ENCODE measurements around the gene APLP2.
"Not testable (repeated sequence)": the region's sequence is repeated elsewhere in the genome, so short reads cannot be mapped to it uniquely, and the experiment has no call there.

Gene APLP2

DNA sequence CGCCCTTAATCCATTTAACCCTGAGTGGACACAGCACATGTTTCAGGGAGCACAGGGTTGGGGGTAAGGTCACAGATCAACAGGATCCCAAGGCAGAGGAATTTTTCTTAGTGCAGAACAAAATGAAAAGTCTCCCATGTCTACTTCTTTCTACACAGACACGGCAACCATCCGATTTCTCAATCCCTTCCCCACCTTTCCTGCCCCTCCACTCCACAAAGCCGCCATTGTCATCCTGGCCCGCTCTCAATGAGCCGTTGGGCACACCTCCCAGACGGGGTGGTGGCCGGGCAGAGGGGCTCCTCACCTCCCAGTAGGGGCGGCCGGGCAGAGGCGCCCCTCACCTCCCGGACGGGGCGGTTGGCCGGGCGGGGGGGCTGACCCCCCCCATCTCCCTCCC lies 20.8 kb downstream of the APLP2 start:
- DNase-seq (ENCODE audit: low spot score), result not testable (repeated sequence)

DNA sequence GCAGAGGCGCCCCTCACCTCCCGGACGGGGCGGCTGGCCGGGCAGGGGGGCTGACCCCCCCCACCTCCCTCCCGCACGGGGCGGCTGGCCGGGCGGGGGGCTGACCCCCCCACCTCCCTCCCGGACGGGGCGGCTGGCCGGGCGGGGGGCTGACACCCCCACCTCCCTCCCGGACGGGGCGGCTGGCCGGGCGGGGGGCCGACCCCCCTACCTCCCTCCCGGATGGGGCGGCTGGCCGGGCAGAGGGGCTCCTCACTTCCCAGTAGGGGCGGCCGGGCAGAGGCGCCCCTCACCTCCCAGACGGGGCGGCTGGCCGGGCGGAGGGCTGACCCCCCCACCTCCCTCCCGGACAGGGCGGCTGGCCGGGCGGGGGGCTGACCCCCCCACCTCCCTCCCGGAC lies 21.5 kb downstream of the APLP2 start:
- not testable (repeated sequence) for DNase-seq (ENCODE audit: low spot score)

DNA sequence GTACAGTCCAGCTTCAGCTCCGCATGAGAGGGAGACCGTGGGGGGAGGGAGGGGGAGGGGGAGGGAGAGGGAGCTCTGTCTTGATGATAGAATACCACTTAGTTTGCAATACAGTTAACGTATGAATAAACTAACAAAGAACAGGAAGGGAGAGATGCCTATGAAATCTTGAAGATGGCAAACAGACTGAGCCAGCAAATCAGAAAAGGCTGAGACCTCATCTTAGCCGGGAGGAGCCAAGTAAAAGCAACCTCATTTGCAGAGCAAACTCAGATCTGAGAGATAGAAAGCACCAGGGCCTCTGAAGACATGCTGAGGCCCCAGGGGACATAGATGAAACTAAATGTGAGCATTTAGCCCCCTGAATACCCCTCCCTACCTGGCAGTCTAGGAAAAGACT lies 23.0 kb downstream of the APLP2 start:
- no peak for DNase-seq (ENCODE audit: low spot score)

DNA sequence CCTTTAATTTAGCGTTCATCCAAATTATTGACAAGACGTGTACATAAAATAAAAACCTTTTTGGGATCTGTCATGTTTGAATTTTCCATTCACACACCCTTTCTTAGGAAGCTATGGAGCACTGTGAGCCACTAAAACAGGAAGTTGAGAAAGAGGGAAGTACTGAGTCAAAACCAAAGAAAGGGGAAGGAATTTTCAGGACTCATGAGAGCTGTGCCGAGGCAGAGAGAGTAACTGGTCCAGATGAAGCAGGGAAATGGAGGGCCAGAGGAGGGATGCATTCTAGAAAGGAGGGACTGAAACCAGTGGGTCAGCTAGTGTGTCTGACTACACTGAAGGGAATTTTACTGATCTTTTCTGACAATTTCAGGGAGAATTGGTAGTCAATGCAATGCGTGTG lies 24.9 kb downstream of the APLP2 start:
- no peak for DNase-seq (ENCODE audit: low spot score)

- DNase-seq (ENCODE audit: low spot score), result no peak
Measured at GRCh38 chr11:130095326-130095725, 25.6 kb downstream of the APLP2 start.

GRCh38 chr11:130096042-130096441 lies 26.3 kb downstream of the APLP2 start:
- DNase-seq (ENCODE audit: low spot score), result no peak

DNA sequence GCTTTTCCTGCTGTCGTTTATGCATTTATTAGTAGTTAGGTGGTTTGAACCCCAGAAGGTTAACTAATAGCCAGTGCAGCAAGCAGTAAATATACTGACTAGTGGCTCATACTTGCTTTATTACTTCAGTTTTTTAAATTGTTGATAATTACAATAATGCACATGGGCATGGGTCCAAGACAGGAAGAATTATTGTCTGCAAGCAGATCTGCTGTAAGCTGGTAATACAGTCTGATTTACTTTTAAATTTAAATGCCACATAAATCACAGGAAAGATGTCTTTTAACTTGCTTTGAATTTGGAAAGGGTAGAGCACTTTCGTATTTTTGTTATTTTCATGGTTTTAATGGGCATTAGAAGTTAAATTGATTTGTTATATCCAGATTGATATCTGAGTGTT lies 27.1 kb downstream of the APLP2 start:
- no peak for DNase-seq (ENCODE audit: low spot score)

DNA sequence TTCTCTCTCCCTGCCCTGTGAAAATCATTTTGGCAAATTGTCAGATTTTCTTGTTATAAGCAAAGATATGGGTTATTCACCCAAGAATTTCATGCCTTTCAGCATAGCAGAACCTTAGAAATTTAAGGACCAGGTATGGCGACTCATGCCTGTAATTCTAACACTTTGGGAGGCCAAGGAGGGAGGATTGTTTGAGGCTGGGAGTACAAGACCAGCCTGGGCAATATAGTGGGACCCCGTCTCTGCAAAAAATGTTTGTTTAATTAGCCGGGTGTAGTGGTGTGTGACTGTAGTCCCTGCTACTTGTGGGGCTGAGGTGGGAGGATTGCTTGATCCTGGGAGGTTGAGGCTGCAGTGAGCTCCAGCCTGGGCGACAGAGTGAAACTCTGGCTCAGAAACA lies 27.6 kb downstream of the APLP2 start:
- DNase-seq (ENCODE audit: low spot score), result no peak

- no peak for DNase-seq (ENCODE audit: low spot score)
Measured at GRCh38 chr11:130099356-130099755, 29.7 kb downstream of the APLP2 start.

DNA sequence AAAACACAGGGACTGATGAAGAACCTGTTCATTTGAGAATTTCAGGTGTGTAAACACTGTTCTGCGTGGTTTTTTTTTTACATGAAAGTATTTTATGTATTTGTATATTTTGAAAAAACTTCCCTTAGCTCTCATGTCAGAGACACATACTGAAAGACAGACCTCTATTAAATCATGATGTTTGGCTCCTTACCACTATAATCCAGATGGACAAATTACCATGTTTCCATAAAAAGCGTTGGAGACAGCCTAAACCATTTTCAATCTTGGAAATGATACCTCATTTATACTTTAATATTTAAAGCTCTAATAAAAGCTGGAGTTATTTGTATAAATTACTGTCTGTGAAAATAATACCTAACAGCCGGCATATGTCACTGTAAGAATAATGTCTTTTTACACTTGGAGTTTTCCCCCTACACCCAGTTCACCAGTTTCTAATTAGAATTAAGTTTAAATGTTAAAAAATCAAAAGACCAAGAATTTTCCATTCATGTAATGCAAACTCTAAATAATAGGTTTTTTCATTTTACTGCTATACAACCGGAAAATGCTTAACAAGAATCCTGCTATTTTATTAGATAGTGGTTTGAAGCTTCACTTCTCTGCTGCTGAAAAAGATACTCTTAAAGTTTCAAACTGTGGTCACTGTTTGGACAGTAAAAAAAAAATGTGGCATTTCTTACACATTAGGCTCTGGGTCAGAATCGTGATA lies 30.8 kb downstream of the APLP2 start:
- DNase-seq (ENCODE audit: low spot score), result no peak

DNA sequence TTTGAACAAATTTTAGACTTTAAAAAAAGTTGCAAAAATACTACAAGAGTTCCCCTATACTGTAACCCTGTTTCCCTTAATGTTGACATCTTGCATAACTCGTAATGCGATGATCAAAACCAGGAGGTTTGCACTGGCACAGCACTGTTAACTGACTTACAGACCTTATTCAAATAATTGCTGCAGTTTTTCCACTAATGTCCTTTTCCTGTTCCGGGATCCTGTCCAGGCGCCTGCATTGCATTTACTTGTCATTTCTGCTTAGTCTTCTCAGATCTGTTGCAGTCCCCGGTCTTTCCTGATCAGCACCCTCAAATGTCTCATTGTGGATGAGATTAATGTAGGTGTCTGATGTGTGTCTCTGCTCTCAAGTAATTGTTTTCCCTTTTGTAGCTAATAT lies 32.0 kb downstream of the APLP2 start:
- DNase-seq (ENCODE audit: low spot score), result no peak

DNA sequence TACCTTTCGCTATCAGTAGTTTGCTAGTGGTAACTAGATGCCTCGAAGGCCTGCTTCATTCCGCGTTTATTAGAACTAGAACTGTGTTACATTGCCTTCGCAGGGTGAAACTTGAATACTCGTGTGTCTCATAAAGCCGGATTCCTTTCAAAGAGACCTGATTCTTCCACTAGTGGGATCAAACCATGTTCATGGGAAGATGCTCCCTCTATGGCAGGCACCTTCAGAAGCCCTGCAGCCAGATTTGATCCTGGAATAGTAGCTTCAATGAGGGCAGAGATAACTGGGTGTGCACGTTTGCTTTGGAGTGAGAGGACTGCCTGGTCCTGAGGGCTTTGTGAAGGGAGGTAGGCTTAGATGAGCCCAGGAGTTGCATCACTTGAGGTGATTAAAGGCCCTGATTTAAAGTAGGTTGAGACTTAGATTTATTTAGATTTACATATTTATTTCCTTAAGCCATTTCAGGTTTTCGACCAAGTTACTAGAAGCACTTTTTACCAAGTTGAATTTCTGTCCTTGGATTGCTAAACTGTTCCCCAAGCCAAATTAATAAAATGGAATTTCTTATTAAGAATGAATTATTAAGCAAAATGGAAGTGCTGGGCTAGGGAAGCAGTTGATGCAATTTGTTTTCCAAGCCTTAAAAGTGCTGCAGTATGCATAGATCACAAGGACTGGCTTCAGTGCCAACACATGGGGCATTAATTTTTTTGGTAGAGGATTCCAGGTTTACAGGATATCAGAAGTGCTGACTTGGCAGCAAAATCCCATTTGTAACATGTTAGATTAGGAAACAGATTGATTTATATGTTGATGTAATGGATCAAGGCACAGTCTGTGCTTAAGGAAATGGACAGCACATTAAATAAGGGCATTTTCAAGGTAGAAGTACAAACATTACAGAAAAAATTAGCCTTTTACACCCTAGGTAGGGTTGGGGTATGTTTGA lies 32.9 kb downstream of the APLP2 start:
- no peak for DNase-seq (ENCODE audit: low spot score)

GRCh38 chr11:130103296-130103814 lies 33.7 kb downstream of the APLP2 start:
- DNase-seq (ENCODE audit: low spot score), result peak; percentile 15

GRCh38 chr11:130106381-130106780 lies 36.7 kb downstream of the APLP2 start:
- DNase-seq (ENCODE audit: low spot score), result no peak

GRCh38 chr11:130108671-130109070 lies 39.0 kb downstream of the APLP2 start:
- DNase-seq (ENCODE audit: low spot score), result not testable (repeated sequence)

DNA sequence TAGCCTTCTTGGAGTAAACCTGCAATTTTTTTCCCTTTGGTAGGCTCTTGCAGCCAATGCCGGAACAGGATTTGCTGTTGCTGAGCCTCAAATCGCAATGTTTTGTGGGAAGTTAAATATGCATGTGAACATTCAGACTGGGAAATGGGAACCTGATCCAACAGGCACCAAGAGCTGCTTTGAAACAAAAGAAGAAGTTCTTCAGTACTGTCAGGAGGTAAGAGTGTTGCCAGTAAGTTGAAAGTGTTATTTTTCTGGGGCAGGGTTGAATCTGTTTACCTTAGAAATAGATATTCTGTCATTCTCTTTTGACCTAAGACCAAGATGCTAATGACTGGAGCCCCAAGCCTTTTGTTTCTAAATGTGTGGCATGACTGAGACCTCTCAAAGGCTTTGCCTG lies 39.7 kb downstream of the APLP2 start:
- no peak for DNase-seq (ENCODE audit: low spot score)

GRCh38 chr11:130110339-130111108 lies 40.8 kb downstream of the APLP2 start:
- DNase-seq (ENCODE audit: low spot score), result no peak

DNA sequence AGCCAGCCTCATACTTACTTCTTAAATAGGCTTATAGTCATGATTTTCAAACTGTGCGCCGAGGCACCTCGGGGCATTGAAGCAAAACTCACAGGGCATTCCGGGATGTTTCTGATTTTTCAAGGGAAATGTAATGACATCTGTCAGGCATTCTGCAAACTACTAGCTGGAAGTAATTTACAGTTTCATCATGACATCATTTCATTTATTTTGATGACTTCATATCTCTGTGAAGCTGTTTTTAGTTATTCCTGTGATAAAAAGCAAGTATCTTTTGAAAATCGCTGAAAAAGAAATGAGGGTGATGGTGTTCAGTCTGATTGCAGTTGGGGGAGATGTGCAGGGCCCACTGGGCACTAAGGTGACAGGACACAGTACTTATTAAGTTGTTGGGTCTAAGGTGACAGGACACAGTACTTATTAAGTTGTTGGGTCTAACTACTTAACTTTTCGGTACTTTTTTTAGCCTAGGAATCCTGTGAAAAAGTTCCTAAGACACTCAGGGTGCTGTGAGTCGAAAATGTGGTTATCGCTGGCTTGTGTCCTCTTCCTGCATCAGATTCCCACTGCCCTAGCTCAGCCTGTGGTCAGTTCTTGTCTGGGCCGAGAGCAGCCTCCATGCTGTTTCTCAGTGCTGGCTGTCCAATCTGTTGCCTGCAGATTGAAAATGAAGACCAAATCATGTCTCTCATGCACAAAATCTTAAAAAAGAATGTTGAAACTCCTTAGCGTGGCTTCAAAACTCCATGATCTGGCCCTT lies 42.6 kb downstream of the APLP2 start:
- no peak for DNase-seq (ENCODE audit: low spot score)

DNA sequence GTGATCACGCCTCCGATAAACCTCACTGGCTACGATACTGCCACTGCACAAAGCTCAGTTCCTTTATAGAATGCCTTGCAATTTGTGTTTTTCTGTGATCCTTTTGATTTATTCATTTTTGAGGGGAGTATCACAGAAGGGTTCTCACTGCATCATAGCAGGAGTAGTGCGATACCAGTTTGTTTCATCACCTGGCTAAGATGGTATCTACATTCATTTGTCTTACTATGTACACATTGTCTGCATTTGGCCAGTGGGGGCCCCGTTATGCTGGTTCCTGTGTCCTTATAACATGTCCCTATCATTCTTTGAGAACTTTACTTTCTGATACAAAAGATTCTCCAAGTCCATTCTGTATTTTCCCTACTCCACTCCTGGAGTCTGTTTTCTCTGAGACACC lies 44.6 kb downstream of the APLP2 start:
- no peak for DNase-seq (ENCODE audit: low spot score)

- no peak for DNase-seq (ENCODE audit: low spot score)
Measured at GRCh38 chr11:130114726-130115125, 45.0 kb downstream of the APLP2 start.

GRCh38 chr11:130115218-130115617 lies 45.5 kb downstream of the APLP2 start:
- no peak for DNase-seq (ENCODE audit: low spot score)

GRCh38 chr11:130118165-130118564 lies 48.5 kb downstream of the APLP2 start:
- no peak for DNase-seq (ENCODE audit: low spot score)
